ENCODE results near the gene ATP8B1. TPM values are rescaled to one million over a fixed set of nuclear protein-coding genes. Genes with fewer than 3 reads are reported as not detected.

ATP8B1 gene
- total and polyA plus RNA-seq, 7 donors = 8.1 to 94.1 (median 18.0) TPM

DNA sequence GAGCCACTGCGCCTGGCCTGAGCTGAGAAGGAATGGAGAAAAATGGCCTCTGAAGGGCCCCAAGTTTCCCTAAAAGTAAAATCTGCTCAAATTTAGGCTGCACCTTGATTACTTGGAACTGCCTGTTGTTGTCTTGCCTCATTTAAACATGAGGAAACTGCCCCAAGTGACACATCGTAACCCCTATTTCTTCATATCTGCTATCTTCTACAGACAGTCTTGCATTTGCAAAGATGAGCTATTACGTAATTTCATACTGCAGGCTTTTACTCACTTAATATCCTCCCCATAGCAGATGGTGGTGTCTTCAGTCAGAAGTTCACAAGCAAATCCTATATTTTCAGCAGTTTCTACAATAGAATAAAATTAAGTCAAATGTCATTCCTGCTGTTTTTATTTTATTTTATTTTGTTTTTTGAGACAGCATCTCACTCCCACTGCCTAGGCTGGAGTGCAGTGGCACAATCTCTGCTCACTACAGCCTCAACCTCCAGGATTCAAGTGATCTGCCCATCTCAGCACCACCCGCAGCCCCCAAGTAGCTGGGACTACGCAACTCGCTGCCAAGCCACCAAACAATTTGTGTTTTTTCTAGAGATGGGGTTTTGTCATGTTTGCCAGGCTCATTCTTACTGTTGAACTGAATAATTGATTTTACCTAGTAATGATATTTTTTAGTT is 136.2 kb downstream of the ATP8B1 start:
- WGBS, 2 donors = 83 to 95% methylated on average over 6 of the region's 6 CpGs
- TF ChIP-seq, protein P1, sequence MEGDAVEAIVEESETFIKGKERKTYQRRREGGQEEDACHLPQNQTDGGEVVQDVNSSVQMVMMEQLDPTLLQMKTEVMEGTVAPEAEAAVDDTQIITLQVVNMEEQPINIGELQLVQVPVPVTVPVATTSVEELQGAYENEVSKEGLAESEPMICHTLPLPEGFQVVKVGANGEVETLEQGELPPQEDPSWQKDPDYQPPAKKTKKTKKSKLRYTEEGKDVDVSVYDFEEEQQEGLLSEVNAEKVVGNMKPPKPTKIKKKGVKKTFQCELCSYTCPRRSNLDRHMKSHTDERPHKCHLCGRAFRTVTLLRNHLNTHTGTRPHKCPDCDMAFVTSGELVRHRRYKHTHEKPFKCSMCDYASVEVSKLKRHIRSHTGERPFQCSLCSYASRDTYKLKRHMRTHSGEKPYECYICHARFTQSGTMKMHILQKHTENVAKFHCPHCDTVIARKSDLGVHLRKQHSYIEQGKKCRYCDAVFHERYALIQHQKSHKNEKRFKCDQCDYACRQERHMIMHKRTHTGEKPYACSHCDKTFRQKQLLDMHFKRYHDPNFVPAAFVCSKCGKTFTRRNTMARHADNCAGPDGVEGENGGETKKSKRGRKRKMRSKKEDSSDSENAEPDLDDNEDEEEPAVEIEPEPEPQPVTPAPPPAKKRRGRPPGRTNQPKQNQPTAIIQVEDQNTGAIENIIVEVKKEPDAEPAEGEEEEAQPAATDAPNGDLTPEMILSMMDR (IDR thresholded peaks at IDR 0.05) = no peak
- peak in 1 of 4 donors; percentile 28 for TF ChIP-seq POLR2AphosphoS5 (IDR thresholded peaks at IDR 0.05)
- DNase-seq = no peak

DNA sequence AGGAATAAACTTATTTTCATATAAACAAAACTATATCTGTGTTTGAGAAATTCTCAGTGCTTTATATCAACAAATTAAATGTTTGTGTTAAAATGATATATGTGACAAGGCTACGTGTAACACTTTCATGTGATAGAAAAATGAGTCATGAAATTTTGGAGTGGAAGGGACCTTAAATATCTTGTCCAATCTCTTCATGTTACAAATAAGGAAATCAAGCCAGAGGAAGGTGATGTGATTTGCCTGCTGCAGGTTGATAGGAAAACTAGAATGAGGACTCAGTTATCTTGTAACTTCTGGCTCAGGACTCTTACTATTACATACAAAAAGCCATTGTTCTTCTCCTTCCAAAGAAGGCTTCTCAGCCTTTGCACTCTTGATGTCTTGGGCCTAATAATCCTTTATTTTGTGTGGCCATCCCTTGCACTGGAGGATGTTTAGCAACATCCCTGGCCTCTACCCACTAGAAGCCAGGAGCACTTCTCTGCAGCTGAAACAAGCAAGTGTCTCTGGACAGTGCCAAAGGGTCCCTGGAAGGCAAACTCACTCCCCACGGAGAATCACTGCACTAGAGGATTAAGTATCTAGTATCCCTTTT is 138.4 kb downstream of the ATP8B1 start:
- peaks cover 0 to 12% (median 3%) of the 10 kb centered on the region in 4 donors for H3K4me1 ChIP-seq
- intact Hi-C loops (cut with DNase I) = no loop called here

More for the DNA sequence above, 136.2 kb downstream of the ATP8B1 start:
- Histone ChIP-seq H3K27me3 (no peaks in the 10 kb centered on the region), H3K27ac (peak overlapping the region in 2 of 4 donors; percentile 46 to 56), H3K9me3 (no peaks in the 10 kb centered on the region), H3K4me1 (peaks cover 0 to 12% (median 3%) of the 10 kb centered on the region in 4 donors), H3K4me3 (no peak overlapping the region), H3K36me3 (peaks cover 0 to 19% (median 0%) of the 10 kb centered on the region in 4 donors)
- intact Hi-C loops (cut with DNase I) = no loop called here

DNA sequence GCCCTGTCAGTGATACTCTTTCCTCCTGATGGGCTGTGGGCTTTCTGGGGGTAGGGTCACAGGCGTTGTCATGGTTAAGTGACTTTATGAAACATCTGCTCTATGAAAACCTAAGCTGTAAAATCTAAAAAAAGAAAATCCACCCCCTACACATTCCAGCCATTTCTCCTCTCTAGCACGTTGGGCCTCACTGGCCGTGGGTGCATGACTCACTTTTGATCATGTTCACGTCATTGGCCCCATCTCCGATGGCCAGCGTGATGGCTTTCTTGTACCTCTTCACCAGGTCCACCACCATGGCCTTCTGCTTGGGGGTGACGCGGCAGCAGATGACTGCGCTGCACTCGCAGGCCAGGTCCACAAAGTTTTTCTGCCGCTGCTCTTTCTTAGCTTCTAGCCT is 142.2 kb downstream of the ATP8B1 start:
- TF ChIP-seq POLR2A (IDR thresholded peaks at IDR 0.05) (no peak), EP300 (IDR thresholded peaks at IDR 0.05) (no peak)

More for the DNA sequence above, 138.4 kb downstream of the ATP8B1 start:
- Histone ChIP-seq H3K4me3 (no peak overlapping the region), H3K27me3 (no peaks in the 10 kb centered on the region), H3K36me3 (peaks cover 0 to 17% (median 2%) of the 10 kb centered on the region in 4 donors), H3K27ac (no peak overlapping the region), H3K9me3 (no peaks in the 10 kb centered on the region)
- DNase-seq = no peak
- TF ChIP-seq, protein P1 (IDR thresholded peaks at IDR 0.05) = no peak
- TF ChIP-seq POLR2A (IDR thresholded peaks at IDR 0.05) (no peak), POLR2AphosphoS5 (IDR thresholded peaks at IDR 0.05) (no peak), EP300 (IDR thresholded peaks at IDR 0.05) (no peak)
- 76 to 81% methylated on average over 2 of the region's 2 CpGs for WGBS, 2 donors

DNA sequence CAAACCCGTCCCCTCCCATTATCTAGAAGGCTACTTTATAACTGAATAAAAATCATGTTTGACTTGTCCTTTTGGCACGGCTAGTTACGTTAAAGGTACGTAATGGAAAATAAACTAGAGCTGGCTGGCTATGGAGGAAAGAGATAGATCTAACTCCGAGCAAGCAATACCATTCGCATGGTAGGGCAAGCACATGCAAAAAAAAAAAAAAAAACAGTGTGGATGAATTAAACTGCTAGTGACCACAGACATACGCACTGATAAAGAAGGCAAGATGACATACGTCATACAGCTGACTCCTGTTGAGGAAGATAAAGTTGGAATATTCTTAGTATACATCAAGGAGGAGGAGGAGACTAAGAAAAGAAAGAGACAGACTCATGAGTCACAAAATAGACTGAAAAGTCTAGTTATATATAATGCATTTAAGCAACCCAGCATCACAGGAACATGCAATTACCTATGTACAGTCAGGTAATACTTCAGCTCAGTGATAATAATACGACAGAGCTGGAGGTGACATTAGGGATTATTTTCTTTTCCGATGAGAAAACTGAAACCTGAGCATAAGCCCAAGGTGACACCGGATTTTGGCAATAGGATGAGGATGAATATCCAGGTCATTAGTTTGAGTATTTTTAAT is 143.5 kb downstream of the ATP8B1 start:
- no peak for TF ChIP-seq POLR2A (IDR thresholded peaks at IDR 0.05)
- TF ChIP-seq, protein P1 (IDR thresholded peaks at IDR 0.05) = no peak
- TF ChIP-seq EP300 (IDR thresholded peaks at IDR 0.05) = no peak
- TF ChIP-seq POLR2AphosphoS5 (IDR thresholded peaks at IDR 0.05) = no peak
- peaks cover 0 to 6% (median 5%) of the 10 kb centered on the region in 4 donors for H3K9me3 ChIP-seq
- H3K27me3 ChIP-seq = no peaks in the 10 kb centered on the region
- no peak for DNase-seq
- WGBS, 2 donors = 94 to 96% methylated on average over 11 of the region's 11 CpGs
- H3K4me3 ChIP-seq = no peak overlapping the region
- H3K4me1 ChIP-seq = peaks cover 0 to under 1% (median 0%) of the 10 kb centered on the region in 4 donors
- intact Hi-C loops (cut with DNase I) = no loop called here
- peaks cover 0 to 38% (median 2%) of the 10 kb centered on the region in 4 donors for H3K36me3 ChIP-seq
- no peak overlapping the region for H3K27ac ChIP-seq

More for the DNA sequence above, 142.2 kb downstream of the ATP8B1 start:
- WGBS, 2 donors = 92 to 96% methylated on average over 11 of the region's 11 CpGs
- DNase-seq = no peak
- Histone ChIP-seq H3K4me1 (peaks cover 0 to 5% (median 3%) of the 10 kb centered on the region in 4 donors), H3K27ac (peak overlapping the region in 1 of 4 donors; percentile 25), H3K36me3 (peaks cover 0 to 25% (median 2%) of the 10 kb centered on the region in 4 donors), H3K4me3 (no peak overlapping the region), H3K27me3 (no peaks in the 10 kb centered on the region), H3K9me3 (no peaks in the 10 kb centered on the region)
- intact Hi-C loops (cut with DNase I) = no loop called here

DNA sequence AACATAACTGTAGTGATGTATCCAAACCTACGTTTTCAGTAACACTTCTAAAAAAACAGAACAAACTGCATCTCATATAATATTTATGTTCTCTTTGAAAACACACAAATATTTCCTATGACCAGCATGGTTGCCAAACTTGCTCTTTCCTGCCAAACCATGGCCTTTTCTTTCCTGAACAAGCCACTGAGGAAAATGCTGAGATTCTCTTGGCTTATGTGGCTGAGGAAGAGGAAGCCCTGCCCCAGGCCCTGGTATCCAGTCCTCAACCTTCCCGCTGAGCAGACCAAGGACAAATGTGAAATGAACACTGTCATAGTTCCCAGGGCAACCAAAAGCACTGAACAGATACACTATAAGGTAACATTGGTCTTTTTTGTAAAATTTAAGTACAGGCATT is 145.6 kb downstream of the ATP8B1 start:
- H3K36me3 ChIP-seq = peaks cover 0 to 38% (median 2%) of the 10 kb centered on the region in 4 donors
- intact Hi-C loops (cut with DNase I) = no loop called here

More for the DNA sequence above, 145.6 kb downstream of the ATP8B1 start:
- Histone ChIP-seq H3K27ac (peak overlapping the region in 1 of 4 donors; percentile 14), H3K4me1 (no peaks in the 10 kb centered on the region), H3K27me3 (no peaks in the 10 kb centered on the region), H3K4me3 (no peak overlapping the region), H3K9me3 (peaks cover 0 to 6% (median 5%) of the 10 kb centered on the region in 4 donors)
- 80 to 91% methylated on average over 2 of the region's 2 CpGs for WGBS, 2 donors
- no peak for DNase-seq
- TF ChIP-seq EP300 (IDR thresholded peaks at IDR 0.05) (no peak), POLR2A (IDR thresholded peaks at IDR 0.05) (no peak), POLR2AphosphoS5 (IDR thresholded peaks at IDR 0.05) (no peak)
- TF ChIP-seq, protein P1 (IDR thresholded peaks at IDR 0.05) = no peak
